Hematopoietic multipotent progenitor cell treated with erythropoietin and hydrocortisone succinate and interleukin-3 and kit ligand, for 6 days (in vitro differentiated cells): Measurements from ENCODE around the gene FTSJ1.

Experiments used
- DNase-seq: peaks from one replicate; pipeline ENCODE4 v3.0.0-alpha.2; 2015

Gene FTSJ1

GRCh38 chrX:48530736-48531135 is 54.7 kb downstream of the FTSJ1 start:
- DNase-seq: no peak

DNA sequence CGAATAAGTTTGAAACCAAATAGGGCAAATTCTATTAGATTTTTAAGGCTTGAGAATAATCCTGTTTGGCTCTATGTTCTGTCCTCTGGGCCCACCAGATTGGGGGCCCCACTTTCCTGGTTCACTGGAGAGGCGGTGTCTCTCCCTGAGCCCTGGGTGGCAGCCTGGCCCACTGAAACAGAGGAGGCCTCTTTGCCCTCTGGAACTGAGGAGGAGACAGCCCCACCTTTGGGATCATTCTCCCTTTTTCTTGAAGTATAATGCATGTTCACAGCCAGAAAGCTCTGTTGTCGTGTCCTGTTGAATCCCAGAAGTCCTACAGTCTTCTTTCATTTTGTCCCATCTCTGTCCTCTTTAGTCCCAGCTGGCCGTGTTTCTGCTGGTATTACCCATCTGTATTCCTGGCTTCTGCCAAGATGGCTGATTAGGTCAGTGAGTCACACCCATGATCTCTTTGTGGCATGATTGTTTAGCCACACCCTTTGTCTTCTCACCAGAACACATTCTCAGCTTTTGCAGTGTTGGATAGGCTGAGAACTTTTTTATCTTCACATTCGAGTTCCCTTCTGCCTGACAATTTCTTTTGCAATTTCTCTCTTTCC is 55.5 kb downstream of the FTSJ1 start:
- peak; percentile 89 for DNase-seq

DNA sequence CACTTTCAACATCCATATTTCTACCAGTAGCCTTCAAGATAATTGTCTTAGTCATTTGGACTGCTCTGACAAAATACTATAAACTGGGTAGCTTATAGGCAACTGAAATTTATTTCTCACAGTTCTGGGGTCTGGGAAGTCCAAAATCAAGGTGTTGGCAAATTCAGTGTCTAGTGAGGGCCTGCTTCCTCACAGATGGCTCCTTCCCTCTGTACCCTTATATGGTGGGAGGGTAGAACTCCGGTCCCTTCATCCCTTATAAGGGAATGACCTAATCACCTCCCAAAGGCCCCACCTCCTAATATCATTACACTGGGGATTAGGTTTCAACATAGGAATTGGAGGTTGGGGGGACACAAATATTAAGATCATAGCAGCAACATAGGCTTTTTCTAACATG is 56.2 kb downstream of the FTSJ1 start:
- DNase-seq: no peak

- no peak for DNase-seq
These were observed 57.2 kb downstream of the FTSJ1 start for GRCh38 chrX:48533165-48533564.
